HG03575 (cell line): ENCODE measurements around the gene NSUN2.

Experiments
- ATAC-seq: cut with Tn5 transposase; IDR thresholded peaks from one replicate; pipeline ENCODE4 v1.9.1; 2021; ENCODE audit not compliant: unreplicated experiment, insufficient number of reproducible peaks, low FRiP score; ENCODE audit errors: extremely low read depth

NSUN2 gene

GRCh38 chr5:6590581-6590980 lies 42.3 kb downstream of the NSUN2 start:
- no peak for ATAC-seq

GRCh38 chr5:6587171-6587570 lies 45.7 kb downstream of the NSUN2 start:
- no peak for ATAC-seq

GRCh38 chr5:6586647-6587042 lies 46.2 kb downstream of the NSUN2 start:
- no peak for ATAC-seq

- no peak for ATAC-seq
These were observed 46.8 kb downstream of the NSUN2 start for GRCh38 chr5:6585939-6586646.

- no peak for ATAC-seq
These were observed 47.7 kb downstream of the NSUN2 start for GRCh38 chr5:6585168-6585567.

- ATAC-seq: no peak
These were observed 48.1 kb downstream of the NSUN2 start for GRCh38 chr5:6584727-6585126.

- ATAC-seq: no peak
These were observed 48.7 kb downstream of the NSUN2 start for GRCh38 chr5:6584101-6584645.

- ATAC-seq: no peak
These were observed 49.6 kb downstream of the NSUN2 start for GRCh38 chr5:6583049-6583880.

GRCh38 chr5:6582507-6583048 lies 50.3 kb downstream of the NSUN2 start:
- no peak for ATAC-seq

GRCh38 chr5:6581559-6582426 lies 51.1 kb downstream of the NSUN2 start:
- no peak for ATAC-seq

- ATAC-seq: no peak
These were observed 51.8 kb downstream of the NSUN2 start for GRCh38 chr5:6581090-6581489.

- no peak for ATAC-seq
These were observed 53.3 kb downstream of the NSUN2 start for GRCh38 chr5:6579535-6579934.

- ATAC-seq: no peak
These were observed 54.0 kb downstream of the NSUN2 start for GRCh38 chr5:6578676-6579343.

- ATAC-seq: no peak
These were observed 55.9 kb downstream of the NSUN2 start for GRCh38 chr5:6576861-6577501.

GRCh38 chr5:6574537-6575245 lies 58.2 kb downstream of the NSUN2 start:
- no peak for ATAC-seq

GRCh38 chr5:6574111-6574510 lies 58.7 kb downstream of the NSUN2 start:
- ATAC-seq: no peak

- ATAC-seq: no peak
These were observed 59.2 kb downstream of the NSUN2 start for GRCh38 chr5:6573651-6574101.
